ENCODE measurements around the gene C1orf21.

C1orf21 gene

GRCh38 chr1:184423649-184424048 lies 36.8 kb downstream of the C1orf21 start:
- Mint-ChIP-seq H3K36me3 (ENCODE audit: insufficient read depth) (peaks cover 4% of the 10 kb centered on the region), H3K27ac (ENCODE audit: low read depth) (no peak overlapping the region), H3K27me3 (no peaks in the 10 kb centered on the region), H3K4me1 (peaks cover 70% of the 10 kb centered on the region), H3K9me3 (no peaks in the 10 kb centered on the region), H3K4me3 (no peak overlapping the region)
- ATAC-seq (replicated peaks; ENCODE audit: extremely low read depth, poor library complexity, severe bottlenecking) = no peak
- no peak for DNase-seq (ENCODE audit: low spot score in 2 of 2)

- no peak overlapping the region for H3K27ac Mint-ChIP-seq (ENCODE audit: low read depth)
- peaks cover 65% of the 10 kb centered on the region for H3K4me1 Mint-ChIP-seq
- DNase-seq (ENCODE audit: low spot score in 2 of 2) (no peak), ATAC-seq (replicated peaks; ENCODE audit: extremely low read depth, poor library complexity, severe bottlenecking) (no peak)
- no peak overlapping the region for H3K4me3 Mint-ChIP-seq
- H3K36me3 Mint-ChIP-seq (ENCODE audit: insufficient read depth) = peaks cover 4% of the 10 kb centered on the region
- no peaks in the 10 kb centered on the region for H3K27me3 Mint-ChIP-seq
- H3K9me3 Mint-ChIP-seq = no peaks in the 10 kb centered on the region
Observed at GRCh38 chr1:184424157-184424556, 37.3 kb downstream of the C1orf21 start.

GRCh38 chr1:184424945-184425344 lies 38.1 kb downstream of the C1orf21 start:
- no peak overlapping the region for H3K4me3 Mint-ChIP-seq
- H3K36me3 Mint-ChIP-seq (ENCODE audit: insufficient read depth) = peaks cover under 1% of the 10 kb centered on the region

GRCh38 chr1:184425449-184426277 lies 38.8 kb downstream of the C1orf21 start:
- Mint-ChIP-seq H3K4me3 (no peak overlapping the region), H3K27me3 (no peaks in the 10 kb centered on the region), H3K36me3 (ENCODE audit: insufficient read depth) (no peaks in the 10 kb centered on the region), H3K4me1 (peaks cover 52% of the 10 kb centered on the region), H3K27ac (ENCODE audit: low read depth) (no peak overlapping the region), H3K9me3 (no peaks in the 10 kb centered on the region)
- ATAC-seq (replicated peaks; ENCODE audit: extremely low read depth, poor library complexity, severe bottlenecking) (no peak), DNase-seq (ENCODE audit: low spot score in 2 of 2) (no peak)

More at GRCh38 chr1:184424945-184425344, 38.1 kb downstream of the C1orf21 start:
- ATAC-seq (replicated peaks; ENCODE audit: extremely low read depth, poor library complexity, severe bottlenecking) = no peak
- DNase-seq (ENCODE audit: low spot score in 2 of 2) = no peak
- no peaks in the 10 kb centered on the region for H3K27me3 Mint-ChIP-seq
- H3K9me3 Mint-ChIP-seq = no peaks in the 10 kb centered on the region
- H3K27ac Mint-ChIP-seq (ENCODE audit: low read depth) = no peak overlapping the region
- peaks cover 57% of the 10 kb centered on the region for H3K4me1 Mint-ChIP-seq

- H3K27ac Mint-ChIP-seq (ENCODE audit: low read depth) = no peak overlapping the region
- ATAC-seq (replicated peaks; ENCODE audit: extremely low read depth, poor library complexity, severe bottlenecking) = no peak
Observed at GRCh38 chr1:184426278-184426674, 39.4 kb downstream of the C1orf21 start.

GRCh38 chr1:184427722-184428121 lies 40.9 kb downstream of the C1orf21 start:
- DNase-seq (ENCODE audit: low spot score in 2 of 2) = no peak
- Mint-ChIP-seq H3K27me3 (no peaks in the 10 kb centered on the region), H3K4me3 (no peak overlapping the region), H3K4me1 (peaks cover 36% of the 10 kb centered on the region), H3K9me3 (no peaks in the 10 kb centered on the region), H3K36me3 (ENCODE audit: insufficient read depth) (no peaks in the 10 kb centered on the region), H3K27ac (ENCODE audit: low read depth) (no peak overlapping the region)
- no peak for ATAC-seq (replicated peaks; ENCODE audit: extremely low read depth, poor library complexity, severe bottlenecking)

More at GRCh38 chr1:184426278-184426674, 39.4 kb downstream of the C1orf21 start:
- Mint-ChIP-seq H3K4me3 (no peak overlapping the region), H3K36me3 (ENCODE audit: insufficient read depth) (no peaks in the 10 kb centered on the region), H3K27me3 (no peaks in the 10 kb centered on the region), H3K9me3 (no peaks in the 10 kb centered on the region), H3K4me1 (peaks cover 47% of the 10 kb centered on the region)
- DNase-seq (ENCODE audit: low spot score in 2 of 2) = no peak

- DNase-seq (ENCODE audit: low spot score in 2 of 2) (no peak), ATAC-seq (replicated peaks; ENCODE audit: extremely low read depth, poor library complexity, severe bottlenecking) (no peak)
- no peak overlapping the region for H3K27ac Mint-ChIP-seq (ENCODE audit: low read depth)
- peaks cover 34% of the 10 kb centered on the region for H3K4me1 Mint-ChIP-seq
- H3K27me3 Mint-ChIP-seq = no peaks in the 10 kb centered on the region
- H3K9me3 Mint-ChIP-seq = no peaks in the 10 kb centered on the region
- H3K36me3 Mint-ChIP-seq (ENCODE audit: insufficient read depth) = no peaks in the 10 kb centered on the region
- no peak overlapping the region for H3K4me3 Mint-ChIP-seq
Observed at GRCh38 chr1:184428604-184429003, 41.8 kb downstream of the C1orf21 start.

- DNase-seq (ENCODE audit: low spot score in 2 of 2) (no peak), ATAC-seq (replicated peaks; ENCODE audit: extremely low read depth, poor library complexity, severe bottlenecking) (no peak)
- H3K9me3 Mint-ChIP-seq = no peaks in the 10 kb centered on the region
- no peaks in the 10 kb centered on the region for H3K36me3 Mint-ChIP-seq (ENCODE audit: insufficient read depth)
- peaks cover 31% of the 10 kb centered on the region for H3K4me1 Mint-ChIP-seq
- H3K27me3 Mint-ChIP-seq = no peaks in the 10 kb centered on the region
- H3K27ac Mint-ChIP-seq (ENCODE audit: low read depth) = no peak overlapping the region
- no peak overlapping the region for H3K4me3 Mint-ChIP-seq
Observed at GRCh38 chr1:184429335-184429734, 42.5 kb downstream of the C1orf21 start.

GRCh38 chr1:184433956-184434502 lies 47.2 kb downstream of the C1orf21 start:
- peaks cover 6% of the 10 kb centered on the region for H3K4me1 Mint-ChIP-seq

GRCh38 chr1:184437291-184437690 lies 50.5 kb downstream of the C1orf21 start:
- DNase-seq (ENCODE audit: low spot score in 2 of 2) (no peak), ATAC-seq (replicated peaks; ENCODE audit: extremely low read depth, poor library complexity, severe bottlenecking) (no peak)
- H3K27ac Mint-ChIP-seq (ENCODE audit: low read depth) = no peak overlapping the region
- H3K4me3 Mint-ChIP-seq = no peak overlapping the region
- H3K36me3 Mint-ChIP-seq (ENCODE audit: insufficient read depth) = no peaks in the 10 kb centered on the region
- H3K27me3 Mint-ChIP-seq = no peaks in the 10 kb centered on the region
- H3K4me1 Mint-ChIP-seq = peaks cover 18% of the 10 kb centered on the region
- no peaks in the 10 kb centered on the region for H3K9me3 Mint-ChIP-seq

More at GRCh38 chr1:184433956-184434502, 47.2 kb downstream of the C1orf21 start:
- H3K9me3 Mint-ChIP-seq = no peaks in the 10 kb centered on the region
- H3K27ac Mint-ChIP-seq (ENCODE audit: low read depth) = no peak overlapping the region
- H3K36me3 Mint-ChIP-seq (ENCODE audit: insufficient read depth) = no peaks in the 10 kb centered on the region
- DNase-seq (ENCODE audit: low spot score in 2 of 2) (no peak), ATAC-seq (replicated peaks; ENCODE audit: extremely low read depth, poor library complexity, severe bottlenecking) (no peak)
- no peaks in the 10 kb centered on the region for H3K27me3 Mint-ChIP-seq
- no peak overlapping the region for H3K4me3 Mint-ChIP-seq

GRCh38 chr1:184438363-184438762 lies 51.5 kb downstream of the C1orf21 start:
- H3K4me3 Mint-ChIP-seq = no peak overlapping the region
- DNase-seq (ENCODE audit: low spot score in 2 of 2) (no peak), ATAC-seq (replicated peaks; ENCODE audit: extremely low read depth, poor library complexity, severe bottlenecking) (no peak)
- no peaks in the 10 kb centered on the region for H3K9me3 Mint-ChIP-seq
- H3K27ac Mint-ChIP-seq (ENCODE audit: low read depth) = no peak overlapping the region
- no peaks in the 10 kb centered on the region for H3K27me3 Mint-ChIP-seq
- peaks cover 18% of the 10 kb centered on the region for H3K4me1 Mint-ChIP-seq
- H3K36me3 Mint-ChIP-seq (ENCODE audit: insufficient read depth) = no peaks in the 10 kb centered on the region

- Mint-ChIP-seq H3K9me3 (no peaks in the 10 kb centered on the region), H3K4me3 (no peak overlapping the region), H3K36me3 (ENCODE audit: insufficient read depth) (peaks cover 2% of the 10 kb centered on the region), H3K4me1 (peaks cover 20% of the 10 kb centered on the region), H3K27ac (ENCODE audit: low read depth) (no peak overlapping the region), H3K27me3 (no peaks in the 10 kb centered on the region)
- no peak for ATAC-seq (replicated peaks; ENCODE audit: extremely low read depth, poor library complexity, severe bottlenecking)
- no peak for DNase-seq (ENCODE audit: low spot score in 2 of 2)
Observed at GRCh38 chr1:184442260-184442659, 55.4 kb downstream of the C1orf21 start.

- no peaks in the 10 kb centered on the region for H3K9me3 Mint-ChIP-seq
- H3K27ac Mint-ChIP-seq (ENCODE audit: low read depth) = no peak overlapping the region
- no peak overlapping the region for H3K4me3 Mint-ChIP-seq
- no peak for ATAC-seq (replicated peaks; ENCODE audit: extremely low read depth, poor library complexity, severe bottlenecking)
- peaks cover 2% of the 10 kb centered on the region for H3K36me3 Mint-ChIP-seq (ENCODE audit: insufficient read depth)
- H3K4me1 Mint-ChIP-seq = peaks cover 29% of the 10 kb centered on the region
- H3K27me3 Mint-ChIP-seq = no peaks in the 10 kb centered on the region
- no peak for DNase-seq (ENCODE audit: low spot score in 2 of 2)
Observed at GRCh38 chr1:184443201-184443600, 56.4 kb downstream of the C1orf21 start.

All from central memory CD8-positive, alpha-beta T cell (primary cell).